ENCODE data around the gene AP1G2. TPM values are rescaled to one million over a fixed set of nuclear protein-coding genes. Genes with fewer than 3 reads are reported as not detected.
"Not testable (repeated sequence)": the region's sequence is repeated elsewhere in the genome, so short reads cannot be mapped to it uniquely, and the experiment has no call there.

AP1G2 gene
- total and polyA plus RNA-seq, 2 of the 13 experiments (the other 11 are each of a cell fraction or from before 2014, with no cell fraction given): 96.9 to 611 TPM

DNA sequence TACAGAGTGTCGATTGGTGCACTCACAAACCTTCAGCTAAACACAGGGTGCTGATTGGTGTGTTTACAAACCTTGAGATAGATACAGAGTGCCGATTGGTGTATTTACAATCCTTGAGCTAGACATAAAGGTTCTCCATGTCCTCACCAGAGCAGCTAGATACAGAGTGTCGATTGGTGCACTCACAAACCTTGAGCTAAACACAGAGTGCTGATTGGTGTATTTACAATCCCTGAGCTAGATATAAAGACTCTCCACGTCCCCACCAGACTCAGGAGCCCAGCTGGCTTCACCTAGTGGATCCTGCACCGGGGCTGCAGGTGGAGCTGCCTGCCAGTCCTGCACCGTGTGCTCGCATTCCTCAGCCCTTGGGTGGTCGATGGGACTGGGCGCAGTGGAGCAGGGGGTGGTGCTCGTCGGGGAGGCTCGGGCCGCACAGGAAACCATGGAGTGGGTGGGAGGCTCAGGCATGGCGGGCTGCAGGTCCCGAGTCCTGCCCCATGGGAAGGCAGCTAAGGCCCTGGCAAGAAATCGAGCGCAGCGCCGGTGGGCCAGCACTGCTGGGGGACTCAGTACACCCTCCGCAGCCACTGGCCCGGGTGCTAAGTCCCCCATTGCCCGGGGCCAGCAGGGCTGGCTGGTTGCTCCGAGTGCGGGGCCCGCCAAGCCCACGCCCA is 17.1 kb upstream of the AP1G2 start:
- CTCF ChIA-PET (ENCODE audit: low intra/inter-chr PET ratio, low total read pairs); H3K36me3 ChIP-seq (replicated peaks in 1 of 2; ENCODE audit: control insufficient read depth in 1 of 2, insufficient read depth in 2 of 2, low read length in 2 of 2); H3K4me2 ChIP-seq (ENCODE audit: low read depth, low read length); H3K27me3 ChIP-seq (ENCODE audit: control insufficient read depth in 1 of 2, insufficient read depth in 2 of 2, low read length in 2 of 2); ATAC-seq; H3K4me3 ChIP-seq (replicated peaks in 1 of 3; ENCODE audit: insufficient read depth in 1 of 3, low read depth in 2 of 3, low read length in 3 of 3); H3K79me2 ChIP-seq (ENCODE audit: insufficient read depth, low read length); H3K9ac ChIP-seq (ENCODE audit: insufficient read depth, low read depth, low read length); H3K9me3 ChIP-seq (ENCODE audit: low read length); BruUV-seq (replicated peaks); H4K20me1 ChIP-seq (ENCODE audit: insufficient read depth, low read length); FAIRE-seq; H2AFZ ChIP-seq (ENCODE audit: low read length); TF ChIP-seq HNF4G (IDR thresholded peaks at IDR 0.05; ENCODE audit: borderline replicate concordance, low read depth, low read length): not testable (repeated sequence)
- Histone ChIP-seq H3K27ac (ENCODE audit: extremely low read length, insufficient read depth, low read length) (peak overlapping the region; percentile 73), H3K4me1 (ENCODE audit: insufficient read depth, low read length) (peaks cover 41% of the 10 kb centered on the region)
- peak; percentile 12 for DNase-seq (ENCODE audit: low spot score)
- 86% methylated on average over 23 of the region's 26 CpGs for WGBS (ENCODE audit: low lambda C conversion rate)
- POLR2A ChIA-PET: interaction anchor here (1.0 to 8.8 kb wide), 15 partner anchors 13 to 562 kb away, joined by 3 to 924 read pairs (median 8); partner anchors contain the start of genes AP1G2, DHRS2, PSME2 and THTPA
- intact Hi-C loops (cut with micrococcal nuclease; ENCODE audit: unreplicated experiment): loop anchor here (10.0 kb wide), 1 partner anchor 850 kb away; no protein-coding TSS in a partner anchor
- in situ Hi-C loops (cut with HindIII; ENCODE audit: extremely low pct_ligation_motif_present, low pct_unique_long_range_greater_than_20kb): loop anchor here (5.0 kb wide), 2 partner anchors 48 to 328 kb away; no protein-coding TSS in a partner anchor
- TF ChIP-seq ZNF550 (CRISPR knock-in tag; IDR thresholded peaks at IDR 0.05; ENCODE audit: borderline replicate concordance) (0 out of 2 replicates have a peak, but pooled peaks have one; percentile 52), ZNF567 (CRISPR knock-in tag; IDR thresholded peaks at IDR 0.05; ENCODE audit: borderline replicate concordance) (0 out of 2 replicates have a peak, but pooled peaks have one; percentile 39), ZNF724P (CRISPR knock-in tag; IDR thresholded peaks at IDR 0.05; ENCODE audit: borderline replicate concordance) (peak; percentile 28; the same call in 1 of the 2 replicates), RAD21 (CRISPR knock-in tag; IDR thresholded peaks at IDR 0.05) (0 out of 2 replicates have a peak, but pooled peaks have one; percentile 10), HNF4G (CRISPR knock-in tag; IDR thresholded peaks at IDR 0.05; ENCODE audit: borderline replicate concordance, low read depth) (0 out of 2 replicates have a peak, but pooled peaks have one; percentile 28), ZNF83 (CRISPR knock-in tag; IDR thresholded peaks at IDR 0.05; ENCODE audit: borderline replicate concordance) (peak; percentile 77; the same call in 1 of the 2 replicates), ZNF772 (CRISPR knock-in tag; IDR thresholded peaks at IDR 0.05) (peak; percentile 13), ZNF274 (CRISPR knock-in tag; IDR thresholded peaks at IDR 0.05) (peak; percentile 34; the same call in 1 of the 2 replicates), ZNF619 (CRISPR knock-in tag; IDR thresholded peaks at IDR 0.05) (peak; percentile 44; the same call in 1 of the 2 replicates), ZNF225 (CRISPR knock-in tag; IDR thresholded peaks at IDR 0.05) (peak; percentile 76; the same call in 1 of the 2 replicates), ZFAT (CRISPR knock-in tag; conservative IDR thresholded peaks at IDR 0.05) (0 out of 2 replicates have a peak, but pooled peaks have one; percentile 28), ZNF431 (CRISPR knock-in tag; IDR thresholded peaks at IDR 0.05; ENCODE audit: borderline replicate concordance, low read depth) (0 out of 2 replicates have a peak, but pooled peaks have one; percentile 1), ZNF713 (CRISPR knock-in tag; IDR thresholded peaks at IDR 0.05) (0 out of 2 replicates have a peak, but pooled peaks have one; percentile 63)
- TF ChIP-seq, protein P1, sequence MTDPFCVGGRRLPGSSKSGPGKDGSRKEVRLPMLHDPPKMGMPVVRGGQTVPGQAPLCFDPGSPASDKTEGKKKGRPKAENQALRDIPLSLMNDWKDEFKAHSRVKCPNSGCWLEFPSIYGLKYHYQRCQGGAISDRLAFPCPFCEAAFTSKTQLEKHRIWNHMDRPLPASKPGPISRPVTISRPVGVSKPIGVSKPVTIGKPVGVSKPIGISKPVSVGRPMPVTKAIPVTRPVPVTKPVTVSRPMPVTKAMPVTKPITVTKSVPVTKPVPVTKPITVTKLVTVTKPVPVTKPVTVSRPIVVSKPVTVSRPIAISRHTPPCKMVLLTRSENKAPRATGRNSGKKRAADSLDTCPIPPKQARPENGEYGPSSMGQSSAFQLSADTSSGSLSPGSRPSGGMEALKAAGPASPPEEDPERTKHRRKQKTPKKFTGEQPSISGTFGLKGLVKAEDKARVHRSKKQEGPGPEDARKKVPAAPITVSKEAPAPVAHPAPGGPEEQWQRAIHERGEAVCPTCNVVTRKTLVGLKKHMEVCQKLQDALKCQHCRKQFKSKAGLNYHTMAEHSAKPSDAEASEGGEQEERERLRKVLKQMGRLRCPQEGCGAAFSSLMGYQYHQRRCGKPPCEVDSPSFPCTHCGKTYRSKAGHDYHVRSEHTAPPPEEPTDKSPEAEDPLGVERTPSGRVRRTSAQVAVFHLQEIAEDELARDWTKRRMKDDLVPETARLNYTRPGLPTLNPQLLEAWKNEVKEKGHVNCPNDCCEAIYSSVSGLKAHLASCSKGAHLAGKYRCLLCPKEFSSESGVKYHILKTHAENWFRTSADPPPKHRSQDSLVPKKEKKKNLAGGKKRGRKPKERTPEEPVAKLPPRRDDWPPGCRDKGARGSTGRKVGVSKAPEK (CRISPR knock-in tag; IDR thresholded peaks at IDR 0.05; ENCODE audit: borderline replicate concordance): peak; percentile 85; the same call in 1 of the 2 replicates
- TF ChIP-seq, protein P2, sequence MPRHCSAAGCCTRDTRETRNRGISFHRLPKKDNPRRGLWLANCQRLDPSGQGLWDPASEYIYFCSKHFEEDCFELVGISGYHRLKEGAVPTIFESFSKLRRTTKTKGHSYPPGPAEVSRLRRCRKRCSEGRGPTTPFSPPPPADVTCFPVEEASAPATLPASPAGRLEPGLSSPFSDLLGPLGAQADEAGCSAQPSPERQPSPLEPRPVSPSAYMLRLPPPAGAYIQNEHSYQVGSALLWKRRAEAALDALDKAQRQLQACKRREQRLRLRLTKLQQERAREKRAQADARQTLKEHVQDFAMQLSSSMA (CRISPR knock-in tag; IDR thresholded peaks at IDR 0.05): 0 out of 2 replicates have a peak, but pooled peaks have one; percentile 24
- TF ChIP-seq, protein P3, sequence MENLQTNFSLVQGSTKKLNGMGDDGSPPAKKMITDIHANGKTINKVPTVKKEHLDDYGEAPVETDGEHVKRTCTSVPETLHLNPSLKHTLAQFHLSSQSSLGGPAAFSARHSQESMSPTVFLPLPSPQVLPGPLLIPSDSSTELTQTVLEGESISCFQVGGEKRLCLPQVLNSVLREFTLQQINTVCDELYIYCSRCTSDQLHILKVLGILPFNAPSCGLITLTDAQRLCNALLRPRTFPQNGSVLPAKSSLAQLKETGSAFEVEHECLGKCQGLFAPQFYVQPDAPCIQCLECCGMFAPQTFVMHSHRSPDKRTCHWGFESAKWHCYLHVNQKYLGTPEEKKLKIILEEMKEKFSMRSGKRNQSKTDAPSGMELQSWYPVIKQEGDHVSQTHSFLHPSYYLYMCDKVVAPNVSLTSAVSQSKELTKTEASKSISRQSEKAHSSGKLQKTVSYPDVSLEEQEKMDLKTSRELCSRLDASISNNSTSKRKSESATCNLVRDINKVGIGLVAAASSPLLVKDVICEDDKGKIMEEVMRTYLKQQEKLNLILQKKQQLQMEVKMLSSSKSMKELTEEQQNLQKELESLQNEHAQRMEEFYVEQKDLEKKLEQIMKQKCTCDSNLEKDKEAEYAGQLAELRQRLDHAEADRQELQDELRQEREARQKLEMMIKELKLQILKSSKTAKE (CRISPR knock-in tag; IDR thresholded peaks at IDR 0.05; ENCODE audit: borderline replicate concordance): 0 out of 2 replicates have a peak, but pooled peaks have one; percentile 24
